Measurements from ENCODE around the gene HTR6. TPM values are rescaled to one million over a fixed set of nuclear protein-coding genes. Genes with fewer than 3 reads are reported as not detected.

HTR6 gene
- polyA plus RNA-seq, 1 donor (not counting 4 experiments of a cell fraction or from before 2014, with no cell fraction given), result not detected

DNA sequence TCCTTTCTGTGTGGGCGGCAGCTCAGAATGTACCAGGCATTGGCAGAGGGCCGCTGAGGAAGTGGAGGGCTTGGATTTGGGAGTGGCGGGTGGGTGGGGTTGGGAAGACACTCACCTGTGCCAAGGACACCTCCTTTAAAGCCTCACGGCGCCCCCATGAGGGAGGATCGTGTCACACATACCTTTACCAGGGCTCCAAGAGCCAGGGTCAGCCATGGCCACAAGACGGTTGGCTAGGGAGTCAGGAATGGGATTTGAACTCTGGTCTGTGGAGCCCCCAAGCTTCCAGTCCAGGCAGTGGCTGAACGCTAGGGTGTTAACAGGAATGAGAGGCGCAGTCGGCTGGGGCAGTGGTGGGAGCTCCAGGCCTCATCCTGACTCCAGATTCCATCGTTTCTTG, 16.0 kb upstream of the HTR6 start:
- Histone ChIP-seq H3K9me1 (ENCODE audit: control insufficient read depth, extremely low read depth, insufficient read depth, low read length) (peaks cover 6% of the 10 kb centered on the region), H3K36me3 (ENCODE audit: control insufficient read depth in 2 of 2, extremely low read depth in 1 of 2, insufficient read depth in 2 of 2, low read length in 2 of 2) (peaks cover 0 to 3% of the 10 kb centered on the region in 2 experiments), H3K4me2 (ENCODE audit: control insufficient read depth, extremely low read depth, insufficient read depth, low read depth, low read length) (peak overlapping the region; percentile 85), H2AFZ (ENCODE audit: control insufficient read depth, low read length) (no peak overlapping the region), H3K9ac (ENCODE audit: control insufficient read depth, extremely low read depth, insufficient read depth, low read length) (no peak overlapping the region), H3K4me3 (ENCODE audit: control insufficient read depth in 2 of 3, extremely low read depth in 1 of 3, insufficient read depth in 2 of 3, low read depth in 1 of 3, low read length in 3 of 3) (no peak overlapping the region), H3K27me3 (ENCODE audit: control insufficient read depth, extremely low read depth, insufficient read depth, low read length) (no peaks in the 10 kb centered on the region), H3K27ac (ENCODE audit: control insufficient read depth, insufficient read depth, low read length) (peak overlapping the region; percentile 41), H3K4me1 (ENCODE audit: control insufficient read depth, extremely low read depth, insufficient read depth, low read length) (peaks cover 57% of the 10 kb centered on the region), H3K9me3 (ENCODE audit: control insufficient read depth, low read depth, low read length) (no peaks in the 10 kb centered on the region), H4K20me1 (ENCODE audit: control insufficient read depth, extremely low read depth, insufficient read depth, low read length) (no peaks in the 10 kb centered on the region), H3K79me2 (ENCODE audit: control insufficient read depth, insufficient read depth, low read length) (peaks cover 67% of the 10 kb centered on the region)
- dilution Hi-C loops (cut with MboI; ENCODE audit: extremely low pct_ligation_motif_present, low sequenced_read_pairs), result loop anchor here (25.0 kb wide), 1 partner anchor 211 kb away; no protein-coding TSS in a partner anchor
- TF ChIP-seq, protein P1, sequence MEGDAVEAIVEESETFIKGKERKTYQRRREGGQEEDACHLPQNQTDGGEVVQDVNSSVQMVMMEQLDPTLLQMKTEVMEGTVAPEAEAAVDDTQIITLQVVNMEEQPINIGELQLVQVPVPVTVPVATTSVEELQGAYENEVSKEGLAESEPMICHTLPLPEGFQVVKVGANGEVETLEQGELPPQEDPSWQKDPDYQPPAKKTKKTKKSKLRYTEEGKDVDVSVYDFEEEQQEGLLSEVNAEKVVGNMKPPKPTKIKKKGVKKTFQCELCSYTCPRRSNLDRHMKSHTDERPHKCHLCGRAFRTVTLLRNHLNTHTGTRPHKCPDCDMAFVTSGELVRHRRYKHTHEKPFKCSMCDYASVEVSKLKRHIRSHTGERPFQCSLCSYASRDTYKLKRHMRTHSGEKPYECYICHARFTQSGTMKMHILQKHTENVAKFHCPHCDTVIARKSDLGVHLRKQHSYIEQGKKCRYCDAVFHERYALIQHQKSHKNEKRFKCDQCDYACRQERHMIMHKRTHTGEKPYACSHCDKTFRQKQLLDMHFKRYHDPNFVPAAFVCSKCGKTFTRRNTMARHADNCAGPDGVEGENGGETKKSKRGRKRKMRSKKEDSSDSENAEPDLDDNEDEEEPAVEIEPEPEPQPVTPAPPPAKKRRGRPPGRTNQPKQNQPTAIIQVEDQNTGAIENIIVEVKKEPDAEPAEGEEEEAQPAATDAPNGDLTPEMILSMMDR (optimal IDR thresholded peaks at IDR 0.05 in 1 of 3, IDR thresholded peaks at IDR 0.05 in 1 of 3, conservative IDR thresholded peaks at IDR 0.05 in 1 of 3; ENCODE audit: extremely low read depth in 1 of 3, insufficient read depth in 2 of 3, low read length in 3 of 3), result peak; percentile 42 to 75 (median 60)
- TF ChIP-seq EZH2 (IDR thresholded peaks at IDR 0.05; ENCODE audit: low read length), result no peak
- DNase-seq (ENCODE audit: low read depth, low spot score) (no peak), FAIRE-seq (peak; percentile 74)

DNA sequence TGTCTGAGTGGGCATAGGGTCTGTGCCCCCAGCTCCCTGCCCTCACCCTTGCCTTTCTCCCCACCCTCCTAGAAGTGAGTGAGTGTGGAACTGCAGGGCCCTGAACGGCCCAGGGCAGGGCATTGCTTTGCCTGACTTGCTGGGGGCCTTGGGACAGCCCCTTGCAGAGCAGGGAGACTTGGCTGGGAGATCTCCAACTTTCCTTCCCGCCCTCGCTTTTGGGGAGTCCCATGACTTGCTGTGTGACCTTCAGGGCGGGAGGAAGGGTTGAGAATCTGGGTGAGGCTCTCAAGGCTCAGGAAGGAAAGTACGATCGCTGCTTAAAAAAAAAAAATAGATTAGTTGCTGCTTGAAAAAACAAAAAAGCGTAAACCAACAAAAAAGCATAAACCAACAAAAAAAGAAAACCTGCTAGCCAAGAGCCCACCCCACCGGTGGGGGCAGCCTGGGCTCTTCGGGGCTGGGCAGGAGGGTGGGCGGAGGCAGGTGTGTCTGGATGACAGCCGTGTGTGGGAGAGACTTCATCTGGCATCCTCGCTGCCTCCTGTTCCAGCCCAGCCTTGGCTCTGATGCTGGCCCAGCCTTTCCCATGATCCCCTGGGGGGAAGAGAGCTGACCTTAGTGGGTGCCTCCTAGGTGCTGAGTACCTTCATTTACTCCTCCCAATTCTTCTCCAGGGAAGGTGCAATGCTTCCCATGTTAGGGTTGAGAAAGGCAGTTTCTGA, 14.1 kb upstream of the HTR6 start:
- peak overlapping the region; percentile 31 for H3K27ac ChIP-seq (ENCODE audit: control insufficient read depth, insufficient read depth, low read length)
- no peak for DNase-seq (ENCODE audit: low read depth, low spot score)
- peaks cover 6% of the 10 kb centered on the region for H3K9me1 ChIP-seq (ENCODE audit: control insufficient read depth, extremely low read depth, insufficient read depth, low read length)
- FAIRE-seq, result no peak
- H3K36me3 ChIP-seq (ENCODE audit: control insufficient read depth in 2 of 2, extremely low read depth in 1 of 2, insufficient read depth in 2 of 2, low read length in 2 of 2), result peaks cover 3% of the 10 kb centered on the region in 2 experiments
- H3K4me2 ChIP-seq (ENCODE audit: control insufficient read depth, extremely low read depth, insufficient read depth, low read depth, low read length), result peak overlapping the region; percentile 17
- no peaks in the 10 kb centered on the region for H3K9me3 ChIP-seq (ENCODE audit: control insufficient read depth, low read depth, low read length)
- peak overlapping the region; percentile 37 for H3K9ac ChIP-seq (ENCODE audit: control insufficient read depth, extremely low read depth, insufficient read depth, low read length)
- TF ChIP-seq EZH2 (IDR thresholded peaks at IDR 0.05; ENCODE audit: low read length), result no peak
- no peak overlapping the region for H3K4me3 ChIP-seq (ENCODE audit: control insufficient read depth in 2 of 3, extremely low read depth in 1 of 3, insufficient read depth in 2 of 3, low read depth in 1 of 3, low read length in 3 of 3)
- H3K79me2 ChIP-seq (ENCODE audit: control insufficient read depth, insufficient read depth, low read length), result peaks cover 60% of the 10 kb centered on the region
- no peaks in the 10 kb centered on the region for H3K27me3 ChIP-seq (ENCODE audit: control insufficient read depth, extremely low read depth, insufficient read depth, low read length)
- peaks cover 63% of the 10 kb centered on the region for H3K4me1 ChIP-seq (ENCODE audit: control insufficient read depth, extremely low read depth, insufficient read depth, low read length)
- no peaks in the 10 kb centered on the region for H4K20me1 ChIP-seq (ENCODE audit: control insufficient read depth, extremely low read depth, insufficient read depth, low read length)
- H2AFZ ChIP-seq (ENCODE audit: control insufficient read depth, low read length), result no peak overlapping the region
- dilution Hi-C loops (cut with MboI; ENCODE audit: extremely low pct_ligation_motif_present, low sequenced_read_pairs), result no loop called here

Measured in keratinocyte (primary cell).